Measurements from ENCODE around the gene G6PD. TPM values are rescaled to one million over a fixed set of nuclear protein-coding genes. Genes with fewer than 3 reads are reported as not detected.
A peak's percentile ranks its signal among the peaks of the same experiment; 100 is the strongest.
"Not testable (repeated sequence)": the region's sequence is repeated elsewhere in the genome, so short reads cannot be mapped to it uniquely, and the experiment has no call there.

Gene G6PD
- total RNA-seq, 1 experiment from 2014 or later = 32.0 TPM

DNA sequence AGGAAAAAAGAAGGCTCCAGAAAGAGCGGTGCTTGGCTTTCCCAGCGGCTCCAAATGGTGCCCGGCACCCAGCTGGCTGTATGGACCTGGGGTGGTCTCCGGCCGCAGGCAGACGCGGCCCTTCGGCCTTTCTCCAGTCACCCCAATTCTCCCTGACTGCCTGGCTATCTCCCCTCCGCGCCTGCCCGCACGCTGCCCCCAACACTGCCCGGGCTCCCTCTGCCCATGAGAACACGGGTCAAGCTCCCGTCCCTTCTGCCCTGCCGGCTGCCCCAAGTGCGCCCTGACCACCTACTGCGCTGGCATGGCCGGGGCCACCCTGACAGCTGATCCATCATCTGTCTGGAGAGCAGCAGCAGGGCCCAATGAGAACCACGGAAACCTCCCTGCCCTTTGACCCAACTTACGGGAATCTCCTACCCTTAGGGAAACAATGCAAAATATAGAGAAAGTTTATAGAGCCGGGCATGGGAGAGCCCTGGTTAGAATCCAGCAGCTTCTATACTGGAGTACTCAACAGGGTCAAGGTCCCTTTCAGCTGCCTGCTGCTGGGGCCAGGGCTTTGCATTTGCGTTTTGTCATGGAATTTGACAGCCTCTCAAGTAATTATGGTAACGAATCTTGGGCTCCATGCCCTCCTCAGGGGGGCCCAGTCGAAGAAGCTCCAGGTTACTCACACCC is 29.4 kb downstream of the G6PD start:
- no peak for DNase-seq (ENCODE audit: low spot score)
- in situ Hi-C loops (cut with HindIII; ENCODE audit: low sequenced_read_pairs) = no loop called here

DNA sequence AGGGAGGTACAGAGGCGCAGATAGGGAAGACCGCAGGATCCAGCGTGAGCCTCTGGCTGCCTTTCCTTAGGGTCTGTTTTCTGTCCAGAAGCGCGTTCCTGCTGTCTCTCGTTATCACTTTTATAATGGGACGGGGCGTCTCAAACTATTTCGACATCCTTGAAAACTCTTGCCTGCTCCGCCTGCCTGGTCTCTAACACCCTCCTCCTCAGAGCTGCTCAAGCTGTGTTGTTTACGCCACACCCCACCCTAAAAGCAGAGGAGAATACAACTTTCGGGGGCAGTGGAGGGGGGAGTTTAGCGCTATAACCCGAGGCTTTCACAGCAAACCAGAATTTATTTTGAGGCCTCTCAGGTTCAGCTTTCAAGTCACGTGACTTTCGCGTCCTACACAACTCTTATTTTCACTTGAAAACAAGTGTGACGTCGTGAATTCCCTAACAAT is 30.0 kb downstream of the G6PD start:
- in situ Hi-C loops (cut with HindIII; ENCODE audit: low sequenced_read_pairs) = no loop called here
- peak; percentile 29 for DNase-seq (ENCODE audit: low spot score)

DNA sequence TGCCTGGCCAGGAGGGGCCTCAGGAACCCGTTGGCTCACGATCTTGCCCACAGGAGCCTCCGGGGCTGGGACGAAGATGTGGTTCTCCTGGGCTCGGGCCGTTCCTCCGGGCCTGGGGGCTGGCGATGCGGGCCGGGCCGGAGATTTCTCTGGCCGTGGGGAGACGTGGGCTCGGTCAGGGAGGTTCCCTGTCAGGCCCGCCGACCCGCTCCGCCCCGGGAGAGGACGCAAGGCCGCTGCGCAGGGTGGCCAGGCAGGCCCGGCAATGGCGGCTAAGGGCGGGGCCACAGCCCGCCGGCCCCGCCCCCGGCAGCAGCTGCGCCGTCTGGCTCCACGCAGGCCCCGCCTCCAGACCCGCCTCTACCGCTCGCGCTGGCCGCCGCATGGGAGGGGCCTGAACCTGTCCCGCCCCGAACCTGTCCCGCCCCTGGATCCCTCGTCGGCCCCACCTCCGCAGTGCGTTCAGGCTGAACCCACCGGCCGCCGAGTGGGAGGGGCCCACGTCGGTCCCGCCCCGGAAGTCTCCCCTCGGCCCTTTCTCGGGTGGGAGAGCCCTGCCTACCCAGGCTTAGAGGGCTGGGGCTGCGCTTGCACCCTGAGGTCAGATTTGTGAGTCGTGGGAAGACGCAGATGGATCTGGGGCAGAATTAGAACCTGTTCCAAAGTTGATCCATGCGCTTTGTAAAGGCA is 30.5 kb downstream of the G6PD start, which contains the start of gene FAM3A:
TSS of gene FAM3A (minus strand) at position 267 of the 690 bp plus-strand sequence. CDS start 460 bp downstream, outside the sequence.
- DNase-seq (ENCODE audit: low spot score) = peak; percentile 91
- in situ Hi-C loops (cut with HindIII; ENCODE audit: low sequenced_read_pairs) = no loop called here

DNA sequence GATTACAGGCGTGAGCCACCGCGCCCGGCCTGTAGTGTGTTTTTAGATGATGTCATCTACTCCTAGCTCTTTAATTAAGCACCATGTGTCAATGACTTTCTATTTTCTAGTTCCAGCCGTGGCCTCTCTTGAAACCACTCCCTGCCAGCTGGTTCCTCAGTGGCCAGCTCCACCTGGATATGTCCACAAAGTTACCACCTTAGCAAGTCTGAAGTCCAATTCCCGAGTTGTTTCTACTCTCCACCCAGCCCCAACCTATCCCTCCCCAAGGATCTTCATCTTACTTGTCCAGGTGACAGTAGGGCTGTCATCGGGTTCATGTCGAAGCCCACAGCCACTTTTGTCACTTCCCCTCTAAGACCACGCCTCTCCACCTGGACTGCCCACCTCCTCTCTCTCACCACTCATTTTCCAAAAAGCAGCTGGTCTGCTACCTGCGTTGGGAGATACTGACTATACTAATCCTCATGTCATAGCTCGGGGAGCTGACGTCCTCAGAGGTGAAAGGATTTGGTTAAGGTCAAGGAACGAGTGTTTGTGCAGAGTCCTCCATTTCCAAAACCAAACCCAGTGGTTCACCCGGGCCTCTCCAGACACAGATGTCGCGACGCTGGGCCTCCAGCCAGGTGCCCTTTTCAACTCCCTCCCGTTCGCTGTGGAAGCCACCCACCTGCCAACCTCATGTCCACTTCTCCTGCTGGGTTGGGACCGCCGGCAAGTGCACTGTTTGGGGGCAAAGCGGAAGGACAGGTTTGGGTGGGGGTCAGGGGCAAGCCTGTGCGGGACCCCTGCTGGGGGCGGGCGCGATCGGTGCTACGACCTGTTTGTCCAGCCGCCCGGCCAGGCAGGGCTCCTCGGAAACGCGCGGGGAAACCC is 31.3 kb downstream of the G6PD start:
- in situ Hi-C loops (cut with HindIII; ENCODE audit: low sequenced_read_pairs) = no loop called here
- no peak for DNase-seq (ENCODE audit: low spot score)

DNA sequence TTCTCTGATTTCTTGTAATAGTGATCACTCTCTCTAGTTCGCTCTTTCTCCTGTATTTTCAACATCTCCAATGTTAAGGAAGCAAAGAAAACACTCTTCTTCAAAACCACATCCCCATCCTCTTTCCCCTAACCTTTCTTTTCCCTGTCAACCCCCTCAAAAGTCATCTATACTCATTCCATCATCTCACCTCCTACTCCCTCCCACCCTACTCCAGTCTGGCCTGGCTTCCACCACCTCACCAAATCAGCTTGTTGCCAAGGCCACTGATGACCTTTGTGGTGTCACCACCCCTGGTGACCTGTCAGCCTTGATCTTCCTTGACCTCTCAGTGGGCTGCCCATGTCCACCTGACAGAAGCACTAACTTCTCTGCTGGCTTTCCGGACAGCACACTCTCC is 32.9 kb downstream of the G6PD start:
- no peak for DNase-seq (ENCODE audit: low spot score)
- in situ Hi-C loops (cut with HindIII; ENCODE audit: low sequenced_read_pairs) = no loop called here

DNA sequence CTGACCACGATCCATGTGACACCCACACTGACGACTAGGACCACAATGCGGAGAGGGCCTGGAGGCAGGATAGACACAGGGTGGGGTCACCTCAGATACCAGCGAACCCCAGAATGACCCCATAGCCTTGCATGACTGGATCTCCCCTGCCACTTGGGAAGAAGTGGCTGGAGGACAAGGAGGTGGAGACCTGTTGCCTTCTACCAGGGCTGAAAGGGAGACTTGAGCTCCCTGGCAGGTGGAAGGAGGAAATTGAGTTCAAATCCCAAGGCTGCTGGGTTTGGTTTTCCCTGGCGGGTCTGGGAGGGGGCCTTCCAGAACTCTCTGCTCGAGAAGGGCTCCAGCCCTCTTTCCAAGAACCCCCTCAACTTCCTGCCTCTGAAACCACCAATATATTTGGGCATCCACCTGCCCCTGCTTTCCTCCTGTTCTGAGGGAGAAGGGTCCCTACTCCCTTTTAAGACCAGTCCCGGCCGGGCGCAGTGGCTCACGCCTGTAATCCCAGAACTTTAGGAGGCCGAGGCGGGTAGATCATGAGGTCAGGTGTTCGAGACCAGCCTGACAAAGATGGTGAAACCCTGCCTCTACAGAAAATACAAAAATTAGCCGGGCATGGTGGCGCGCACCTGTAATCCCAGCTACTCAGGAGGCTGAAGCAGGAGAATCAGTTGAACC is 33.6 kb downstream of the G6PD start:
- DNase-seq (ENCODE audit: low spot score) = no peak
- in situ Hi-C loops (cut with HindIII; ENCODE audit: low sequenced_read_pairs) = no loop called here

DNA sequence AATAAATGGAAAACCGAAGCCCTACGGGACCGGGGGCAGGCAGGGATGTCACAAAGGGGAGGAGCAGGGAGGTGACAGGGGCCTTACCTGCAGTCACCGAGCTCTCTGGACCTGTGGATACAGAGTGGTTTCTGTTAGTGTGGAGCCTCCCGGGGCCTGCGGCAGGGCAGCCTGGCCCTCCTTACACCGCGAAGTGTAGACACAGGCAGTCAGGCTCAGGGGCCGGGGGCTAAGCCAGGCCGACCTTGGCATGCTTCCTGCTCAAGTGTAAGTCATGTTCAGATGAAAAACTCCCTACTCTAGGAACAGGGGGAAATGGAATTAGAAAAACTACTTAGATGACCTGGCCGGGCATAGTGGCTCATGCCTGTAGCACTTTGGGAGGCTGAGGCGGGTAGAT is 34.9 kb downstream of the G6PD start:
- in situ Hi-C loops (cut with HindIII; ENCODE audit: low sequenced_read_pairs) = no loop called here
- DNase-seq (ENCODE audit: low spot score) = no peak

DNA sequence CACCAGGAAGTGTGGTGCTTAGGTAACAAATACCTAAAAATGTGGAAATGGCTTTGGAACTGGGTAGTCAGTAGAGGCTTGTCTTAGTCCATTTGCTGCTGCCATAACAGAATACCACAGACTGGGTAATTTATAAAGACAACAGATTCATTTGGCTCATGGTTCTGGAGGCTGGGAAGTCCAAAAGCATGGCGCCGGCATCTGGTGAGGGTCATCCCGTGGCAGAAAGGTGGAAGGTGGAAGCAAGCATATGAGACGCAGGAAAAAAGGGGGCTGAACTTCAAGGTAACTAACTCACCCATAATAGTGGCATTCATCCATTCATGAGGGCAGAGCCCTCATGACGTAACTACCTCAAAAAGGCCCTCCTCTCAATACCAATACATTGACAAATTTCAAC is 37.2 kb downstream of the G6PD start:
- in situ Hi-C loops (cut with HindIII; ENCODE audit: low sequenced_read_pairs) = no loop called here
- no peak for DNase-seq (ENCODE audit: low spot score)

DNA sequence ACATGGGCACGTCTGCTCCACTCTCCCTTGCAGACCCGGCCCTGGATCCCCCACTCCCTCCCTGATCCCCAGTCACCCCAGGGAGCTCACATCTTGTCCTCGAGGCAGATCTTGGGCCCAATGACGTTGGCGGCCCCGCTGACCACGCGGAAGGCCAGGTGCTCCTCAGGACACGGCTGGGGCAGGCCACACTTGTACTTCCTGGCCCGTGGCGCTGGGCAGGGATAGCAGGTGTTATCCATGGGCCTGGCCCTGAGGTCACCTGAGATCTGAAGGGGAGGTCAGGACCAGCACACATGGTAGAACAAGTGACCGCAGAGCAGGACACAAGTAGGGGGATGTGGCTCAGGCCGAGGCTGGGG is 38.3 kb downstream of the G6PD start:
- in situ Hi-C loops (cut with HindIII; ENCODE audit: low sequenced_read_pairs) = no loop called here
- DNase-seq (ENCODE audit: low spot score) = no peak

DNA sequence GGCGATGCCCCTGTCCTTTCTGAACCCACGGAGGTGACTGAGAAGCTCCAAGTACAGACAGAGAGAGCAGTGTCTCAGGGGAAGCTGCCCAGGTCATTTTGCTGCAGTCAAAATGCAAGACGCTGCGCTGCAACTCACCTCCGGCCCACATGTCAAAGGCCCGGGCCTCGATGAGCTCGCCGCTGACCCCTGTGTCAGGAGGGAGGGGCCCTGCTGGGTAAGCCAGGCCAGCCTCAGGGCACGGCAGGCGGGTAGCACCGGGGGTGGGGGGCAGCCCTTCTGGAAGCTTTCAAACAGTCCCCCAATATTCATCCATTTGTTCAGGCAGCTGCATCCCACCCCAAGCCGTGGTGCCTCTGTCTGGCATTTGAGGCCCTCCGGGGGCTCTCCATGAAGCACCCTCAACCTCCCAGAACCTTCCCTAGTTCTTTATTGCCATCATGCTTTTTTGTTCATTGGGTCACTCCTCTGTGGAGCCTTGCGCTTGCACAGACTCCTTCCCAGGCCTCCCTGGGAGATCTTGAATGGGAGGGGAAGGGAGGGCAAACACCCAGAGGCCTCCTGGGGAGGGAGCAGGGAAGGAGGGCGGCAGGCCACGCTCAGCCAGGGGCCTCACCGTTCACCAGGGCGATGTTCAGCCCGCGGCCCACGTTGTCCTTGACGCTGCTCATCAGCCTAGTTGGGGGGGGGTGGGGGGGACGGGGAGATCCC is 38.8 kb downstream of the G6PD start:
- in situ Hi-C loops (cut with HindIII; ENCODE audit: low sequenced_read_pairs) = no loop called here
- no peak for DNase-seq (ENCODE audit: low spot score)

DNA sequence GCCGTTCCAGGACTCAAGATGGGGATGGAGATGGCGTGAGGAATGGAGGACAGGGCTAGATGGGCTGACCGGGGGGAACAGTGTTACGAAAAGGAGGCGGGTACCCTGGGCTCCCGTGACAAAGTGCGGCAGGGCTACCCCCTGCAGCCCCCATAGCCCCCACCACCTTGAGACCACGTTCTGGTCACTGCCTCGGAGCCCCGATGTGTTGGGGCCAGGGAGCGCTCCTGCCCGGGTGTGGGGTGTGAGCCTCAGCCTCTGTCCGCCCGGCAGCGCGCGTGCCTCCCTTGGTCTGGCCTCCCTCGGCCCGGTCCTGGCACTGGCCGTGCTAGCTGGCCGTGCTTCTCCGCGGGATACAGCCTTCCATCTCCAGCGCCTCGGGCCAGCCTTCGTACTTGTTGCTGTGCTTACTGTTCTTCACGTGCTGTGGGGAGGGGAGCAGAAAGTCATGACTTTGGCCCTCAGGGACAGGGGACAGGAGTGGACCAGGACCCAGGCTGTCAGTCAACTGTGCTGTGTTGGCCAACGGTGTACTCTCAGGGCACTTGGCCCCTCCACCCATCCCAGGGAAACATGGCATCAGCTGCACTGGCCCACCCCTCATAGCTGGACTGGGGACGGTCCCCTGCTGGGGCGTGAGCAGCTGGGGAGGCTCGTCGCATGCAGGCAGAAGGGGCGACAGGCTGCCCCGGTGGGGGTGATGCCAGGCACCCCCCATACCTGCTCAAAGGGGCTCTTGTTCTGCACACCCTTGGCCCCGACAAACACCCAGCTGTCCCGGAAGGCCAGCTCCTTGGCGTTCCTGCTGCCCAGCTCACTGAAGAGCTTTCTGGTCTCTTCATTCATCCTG is 39.9 kb downstream of the G6PD start:
- DNase-seq (ENCODE audit: low spot score) = no peak

DNA sequence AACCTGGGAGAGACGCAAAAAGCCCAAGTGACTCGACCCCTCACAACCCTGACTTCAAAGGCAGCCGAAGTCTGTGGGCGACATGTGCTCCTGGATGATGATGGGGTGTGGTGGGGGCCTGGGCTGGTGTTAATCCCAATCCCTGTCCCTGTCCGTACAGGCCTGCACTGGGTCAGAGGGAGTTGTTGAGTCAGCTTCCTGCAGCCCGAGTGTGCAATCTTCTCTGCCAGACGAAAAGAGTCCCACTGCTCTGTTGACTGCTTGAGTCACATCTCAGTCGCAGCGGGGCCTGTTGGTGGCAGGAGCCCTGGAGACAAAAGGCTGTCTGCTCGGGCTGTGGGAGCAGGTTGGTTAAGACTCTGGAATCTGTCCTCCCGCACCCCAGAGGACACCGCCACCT is 40.9 kb downstream of the G6PD start:
- in situ Hi-C loops (cut with HindIII; ENCODE audit: low sequenced_read_pairs) = no loop called here
- DNase-seq (ENCODE audit: low spot score) = no peak

More for the DNA sequence above, 39.9 kb downstream of the G6PD start:
- in situ Hi-C loops (cut with HindIII; ENCODE audit: low sequenced_read_pairs) = no loop called here

DNA sequence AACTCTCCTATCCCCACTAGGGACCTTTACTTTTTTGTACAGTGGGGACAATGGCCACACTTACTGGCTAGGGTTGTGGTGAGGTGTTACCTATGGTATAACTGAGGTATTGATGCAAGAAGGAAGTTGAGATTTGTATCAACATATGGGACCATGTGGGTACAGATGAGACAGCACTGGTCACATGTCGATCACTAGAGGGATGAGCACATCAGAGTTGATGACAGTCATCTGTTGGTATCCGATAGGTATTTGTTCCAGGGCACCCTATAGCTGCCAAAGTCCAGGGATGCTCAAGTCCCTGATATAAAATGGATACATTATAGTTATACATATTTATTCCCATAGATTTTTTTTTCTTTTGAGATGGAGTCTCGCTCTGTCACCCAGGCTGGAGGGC is 43.7 kb downstream of the G6PD start:
- in situ Hi-C loops (cut with HindIII; ENCODE audit: low sequenced_read_pairs) = no loop called here
- DNase-seq (ENCODE audit: low spot score) = no peak

DNA sequence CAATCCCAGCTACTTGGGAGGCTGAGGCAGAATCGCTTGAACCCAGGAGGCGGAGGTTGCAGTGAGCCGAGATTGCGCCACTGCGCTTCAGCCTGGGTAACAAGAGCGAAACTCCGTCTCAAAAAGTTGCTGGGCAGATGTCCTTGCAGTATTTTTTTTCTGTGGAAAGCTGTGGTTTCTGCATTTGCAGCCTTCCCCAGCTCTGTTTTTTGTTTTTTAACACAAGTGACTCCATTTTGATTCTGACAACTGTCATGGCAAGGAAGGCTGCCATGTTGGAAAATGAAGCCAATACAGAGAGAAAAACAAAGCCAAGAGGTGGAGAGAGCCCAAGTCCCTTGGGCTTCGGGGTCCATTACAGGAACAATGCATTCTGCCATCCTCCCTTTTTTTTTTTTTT is 44.5 kb downstream of the G6PD start:
- in situ Hi-C loops (cut with HindIII; ENCODE audit: low sequenced_read_pairs) = no loop called here
- no peak for DNase-seq (ENCODE audit: low spot score)

DNA sequence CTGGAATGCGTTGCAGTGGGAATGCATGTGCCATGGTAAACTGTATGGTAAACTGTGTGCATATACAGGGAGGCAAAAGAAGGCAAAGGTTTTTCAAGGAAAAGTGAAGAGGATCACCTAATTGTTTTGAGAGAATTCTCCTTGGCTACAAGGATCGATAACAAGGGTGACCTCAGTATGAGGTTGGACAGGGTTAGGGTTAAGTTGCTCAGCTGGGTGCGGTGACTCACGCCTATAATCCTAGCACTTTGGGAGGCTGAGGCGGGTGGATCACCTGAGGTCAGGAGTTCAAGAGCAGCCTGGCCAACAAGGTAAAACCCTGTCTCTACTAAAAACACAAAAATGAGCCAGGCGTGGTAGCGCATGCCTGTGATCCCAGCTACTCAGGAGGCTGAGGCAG is 45.2 kb downstream of the G6PD start:
- DNase-seq (ENCODE audit: low spot score); in situ Hi-C loops (cut with HindIII; ENCODE audit: low sequenced_read_pairs): not testable (repeated sequence)

DNA sequence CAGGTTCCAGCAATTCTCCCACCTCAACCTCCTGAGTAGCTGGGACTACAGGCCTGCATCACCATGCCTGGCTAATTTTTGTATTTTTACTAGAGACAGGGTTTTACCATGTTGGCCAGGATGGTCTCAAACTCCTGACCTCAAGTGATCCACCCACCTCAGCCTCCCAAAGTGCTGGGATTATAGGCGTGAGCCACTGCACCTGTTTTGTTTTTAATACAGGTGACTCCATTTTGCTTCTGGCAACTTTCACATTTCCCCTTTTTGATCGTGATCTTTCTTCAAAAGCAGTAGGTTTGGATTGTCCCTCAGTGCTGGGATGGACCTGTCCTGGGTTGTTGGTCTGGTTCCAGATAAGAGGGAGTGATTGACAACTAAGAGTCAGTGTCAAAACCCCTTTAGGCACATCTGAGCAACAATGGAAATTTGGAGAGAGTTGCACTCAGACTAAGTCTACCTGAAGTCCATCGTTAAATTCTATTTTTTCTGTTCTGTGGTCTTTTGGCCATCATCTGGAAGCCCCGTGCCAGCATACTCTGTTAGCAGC is 50.0 kb downstream of the G6PD start:
- in situ Hi-C loops (cut with HindIII; ENCODE audit: low sequenced_read_pairs); DNase-seq (ENCODE audit: low spot score): not testable (repeated sequence)

DNA sequence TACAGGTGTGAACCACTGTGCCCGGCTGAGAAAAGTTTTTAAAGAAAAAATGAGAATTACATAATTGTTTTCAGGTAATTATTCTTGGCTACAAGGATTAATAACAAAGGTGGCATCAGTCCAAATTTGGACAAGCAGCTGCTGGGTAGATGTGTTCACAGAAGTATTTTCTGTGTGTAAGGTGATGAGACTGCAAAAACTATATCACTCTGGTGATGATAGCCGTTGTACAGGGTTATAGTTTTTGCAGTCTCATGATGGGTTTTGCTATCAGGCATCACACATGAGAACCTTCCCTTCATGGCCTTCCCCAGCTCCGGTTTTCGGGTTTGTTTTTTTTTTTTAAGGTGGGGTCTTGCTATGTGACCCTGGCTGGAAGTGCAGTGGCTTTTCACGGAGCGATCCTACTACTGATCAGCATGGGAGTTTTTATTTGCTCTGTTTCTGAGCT is 51.1 kb downstream of the G6PD start:
- in situ Hi-C loops (cut with HindIII; ENCODE audit: low sequenced_read_pairs) = no loop called here
- DNase-seq (ENCODE audit: low spot score) = no peak

DNA sequence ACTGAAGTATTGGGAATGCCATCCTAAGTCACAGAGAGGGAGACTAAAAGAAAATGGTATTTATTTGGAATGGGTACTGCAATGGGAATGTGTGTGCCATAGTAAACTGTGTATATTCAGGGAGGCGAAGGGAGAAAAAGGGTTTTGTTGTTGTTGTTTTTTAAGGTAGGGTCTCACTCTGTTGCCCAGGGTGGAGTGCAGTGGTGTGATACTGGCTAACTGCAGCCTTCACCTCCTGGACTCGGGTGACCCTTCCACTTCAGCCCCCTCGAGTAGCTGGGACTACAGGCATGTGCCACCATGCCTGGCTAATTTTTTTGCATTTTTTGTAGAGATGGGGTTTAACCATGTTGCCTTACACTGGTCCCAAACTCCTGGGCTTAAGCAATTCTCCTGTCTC is 51.9 kb downstream of the G6PD start:
- in situ Hi-C loops (cut with HindIII; ENCODE audit: low sequenced_read_pairs) = no loop called here
- no peak for DNase-seq (ENCODE audit: low spot score)

Data from G401 (cell line).